Mesenchymal stem cell (in vitro differentiated cells and primary cell): ENCODE data around the gene DNTT.

Source experiments
- DNase-seq: peaks from one replicate; pipeline ENCODE4 v3.0.0-alpha.2; 2013
- H2AFZ ChIP-seq: one replicate; pipeline ENCODE4 v1.6.1; 2013; ENCODE audit warnings: low read depth, mild to moderate bottlenecking, control low read depth, inconsistent platforms, low read length, moderate library complexity
- H2AK5ac ChIP-seq: 2 replicates; pipeline ENCODE4 v1.6.1; 2013; ENCODE audit warnings: low read length, moderate library complexity, mild to moderate bottlenecking, inconsistent platforms; ENCODE audit not compliant: severe bottlenecking
- H2BK120ac ChIP-seq: one replicate; pipeline ENCODE4 v1.6.1; 2013; ENCODE audit warnings: low read depth, mild to moderate bottlenecking, inconsistent platforms, low read length, moderate library complexity
- H2BK12ac ChIP-seq, 2 experiments: one replicate each; pipeline ENCODE4 v1.6.1; 2013; ENCODE audit warnings: inconsistent platforms in 2 of 2, low read length in 2 of 2, mild to moderate bottlenecking in 2 of 2, moderate library complexity in 2 of 2, control low read depth in 1 of 2
- H2BK15ac ChIP-seq: one replicate; pipeline ENCODE4 v1.6.1; 2013; ENCODE audit warnings: mild to moderate bottlenecking, low read depth, inconsistent platforms; ENCODE audit not compliant: poor library complexity, severe bottlenecking
- H2BK5ac ChIP-seq: 2 replicates; pipeline ENCODE4 v1.6.1; 2013; ENCODE audit warnings: low read depth, mild to moderate bottlenecking, low read length, control low read depth, inconsistent platforms; ENCODE audit not compliant: poor library complexity, severe bottlenecking
- H3K14ac ChIP-seq, 2 experiments: one replicate each; pipeline ENCODE4 v1.6.1; 2013; ENCODE audit warnings: inconsistent platforms in 2 of 2, low read length in 2 of 2, control low read depth in 1 of 2, mild to moderate bottlenecking in 1 of 2, moderate library complexity in 1 of 2
- H3K18ac ChIP-seq, 2 experiments: one replicate each; pipeline ENCODE4 v1.6.1; 2013; ENCODE audit warnings: inconsistent platforms in 2 of 2, low read length in 2 of 2, control low read depth in 1 of 2, low read depth in 1 of 2, mild to moderate bottlenecking in 1 of 2
- H3K23ac ChIP-seq, 2 experiments: one replicate each; pipeline ENCODE4 v1.6.1; 2013; ENCODE audit warnings: inconsistent platforms in 2 of 2, low read length in 2 of 2, mild to moderate bottlenecking in 2 of 2, moderate library complexity in 2 of 2, control low read depth in 1 of 2
- H3K27ac ChIP-seq: 2 replicates; pipeline ENCODE4 v1.5.1; 2013; ENCODE audit warnings: mild to moderate bottlenecking, moderate library complexity, low read length, control low read depth, inconsistent platforms; ENCODE audit not compliant: poor library complexity, severe bottlenecking
- H3K27me3 ChIP-seq, 2 experiments: 2 replicates each; pipeline versions ENCODE4 v1.6.1 to v1.7.0; 2013; ENCODE audit warnings: low read length in 2 of 2, mild to moderate bottlenecking in 2 of 2, moderate library complexity in 2 of 2, control low read depth in 1 of 2, inconsistent platforms in 1 of 2; ENCODE audit not compliant: control insufficient read depth in 1 of 2, insufficient read depth in 1 of 2
- H3K36me3 ChIP-seq, 2 experiments: 2 replicates each; pipeline versions ENCODE4 v1.6.1 to v1.7.0; 2013; ENCODE audit warnings: low read length in 2 of 2, control low read depth in 1 of 2, inconsistent platforms in 1 of 2, low read depth in 1 of 2, mild to moderate bottlenecking in 1 of 2; ENCODE audit not compliant: insufficient read depth in 2 of 2, control insufficient read depth in 1 of 2
- H3K4ac ChIP-seq, 2 experiments: one replicate each; pipeline ENCODE4 v1.6.1; 2013; ENCODE audit warnings: inconsistent platforms in 2 of 2, low read length in 2 of 2, mild to moderate bottlenecking in 2 of 2, moderate library complexity in 2 of 2, control low read depth in 1 of 2, low read depth in 1 of 2
- H3K4me1 ChIP-seq: 2 replicates; pipeline ENCODE4 v1.6.1; 2013; ENCODE audit warnings: low read depth, low read length, control low read depth; ENCODE audit not compliant: control insufficient read depth, insufficient read depth
- H3K4me2 ChIP-seq: 2 replicates; pipeline ENCODE4 v1.6.1; 2013; ENCODE audit warnings: low read length, mild to moderate bottlenecking, inconsistent platforms; ENCODE audit not compliant: poor library complexity, severe bottlenecking
- H3K4me3 ChIP-seq, 2 experiments: 2 replicates each; pipeline versions ENCODE4 v1.5.1 to v1.7.0; 2013; ENCODE audit warnings: low read length in 2 of 2, mild to moderate bottlenecking in 2 of 2, control low read depth in 1 of 2, low read depth in 1 of 2; ENCODE audit not compliant: insufficient read depth in 1 of 2
- H3K79me1 ChIP-seq: replicated peaks from 2 replicates; pipeline ENCODE4 v1.6.1; 2013; ENCODE audit warnings: mild to moderate bottlenecking, control low read depth, low read length, inconsistent platforms; ENCODE audit not compliant: poor library complexity, severe bottlenecking
- H3K9ac ChIP-seq: 2 replicates; pipeline ENCODE4 v1.7.0; 2013; ENCODE audit warnings: mild to moderate bottlenecking, low read length, moderate library complexity
- H3K9me3 ChIP-seq: 2 replicates; pipeline ENCODE4 v1.7.0; 2013; ENCODE audit warnings: mild to moderate bottlenecking, low read length; ENCODE audit not compliant: control insufficient read depth
- H4K8ac ChIP-seq: one replicate; pipeline ENCODE4 v1.6.1; 2013; ENCODE audit warnings: inconsistent platforms, mild to moderate bottlenecking, low read length, moderate library complexity
- H4K91ac ChIP-seq: one replicate; pipeline ENCODE4 v1.6.1; 2013; ENCODE audit warnings: mild to moderate bottlenecking, low read length, inconsistent platforms
- WGBS: methylation state at CpG from one replicate; pipeline ENCODE4 v1.1.7; 2013; ENCODE audit warnings: mixed read lengths; 5-methylcytosine and 5-hydroxymethylcytosine counted together

DNTT gene

GRCh38 chr10:96259150-96259549 is 45.1 kb upstream of the DNTT start:
- Histone ChIP-seq H3K4me3 (no peak overlapping the region), H2BK120ac (no peak overlapping the region), H3K27me3 (peaks cover 0 to 2% of the 10 kb centered on the region in 2 experiments), H3K9ac (no peak overlapping the region), H3K4me2 (no peak overlapping the region), H3K79me1 (no peaks in the 10 kb centered on the region), H3K14ac (no peak overlapping the region), H3K4me1 (no peaks in the 10 kb centered on the region), H4K8ac (no peak overlapping the region), H3K36me3 (no peaks in the 10 kb centered on the region), H2BK12ac (no peak overlapping the region), H2AFZ (no peak overlapping the region), H2BK5ac (no peak overlapping the region), H3K4ac (no peak overlapping the region), H4K91ac (no peak overlapping the region), H2BK15ac (no peak overlapping the region), H3K23ac (no peak overlapping the region), H3K9me3 (no peaks in the 10 kb centered on the region), H3K18ac (no peak overlapping the region), H3K27ac (no peak overlapping the region), H2AK5ac (no peak overlapping the region)
- no peak for DNase-seq
- 94% methylated on average over 6 of the region's 6 CpGs for WGBS

GRCh38 chr10:96260014-96260413 is 44.2 kb upstream of the DNTT start:
- Histone ChIP-seq H3K9ac (no peak overlapping the region), H3K23ac (no peak overlapping the region), H2BK15ac (no peak overlapping the region), H3K79me1 (no peaks in the 10 kb centered on the region), H2BK120ac (no peak overlapping the region), H2BK12ac (no peak overlapping the region), H2BK5ac (no peak overlapping the region), H3K18ac (no peak overlapping the region), H3K27ac (no peak overlapping the region), H3K4me1 (no peaks in the 10 kb centered on the region), H4K8ac (no peak overlapping the region), H3K4me2 (no peak overlapping the region), H3K9me3 (no peaks in the 10 kb centered on the region), H4K91ac (no peak overlapping the region), H3K14ac (no peak overlapping the region), H3K4ac (no peak overlapping the region), H3K36me3 (no peaks in the 10 kb centered on the region), H3K27me3 (peaks cover 0 to 3% of the 10 kb centered on the region in 2 experiments), H2AK5ac (no peak overlapping the region), H3K4me3 (no peak overlapping the region), H2AFZ (no peak overlapping the region)
- DNase-seq, result no peak
- 60% methylated on average over 3 of the region's 3 CpGs for WGBS

GRCh38 chr10:96261132-96261531 is 43.1 kb upstream of the DNTT start:
- 93% methylated on average over 1 of the region's 2 CpGs for WGBS
- no peak overlapping the region for H3K4me3 ChIP-seq

GRCh38 chr10:96261930-96262329 is 42.3 kb upstream of the DNTT start:
- H2AK5ac ChIP-seq, result no peak overlapping the region
- no peak overlapping the region for H3K4ac ChIP-seq
- no peak overlapping the region for H3K23ac ChIP-seq
- no peak overlapping the region for H3K18ac ChIP-seq
- H3K27ac ChIP-seq, result no peak overlapping the region
- no peak overlapping the region for H2BK12ac ChIP-seq
- H3K79me1 ChIP-seq, result no peaks in the 10 kb centered on the region
- no peak overlapping the region for H3K4me2 ChIP-seq
- DNase-seq, result no peak
- H3K4me3 ChIP-seq, result no peak overlapping the region
- peaks cover 0 to 3% of the 10 kb centered on the region in 2 experiments for H3K27me3 ChIP-seq
- no peaks in the 10 kb centered on the region for H3K4me1 ChIP-seq
- no peak overlapping the region for H2BK120ac ChIP-seq
- no peak overlapping the region for H4K91ac ChIP-seq
- 79% methylated on average over 2 of the region's 3 CpGs for WGBS
- no peak overlapping the region for H3K14ac ChIP-seq
- no peak overlapping the region for H3K9ac ChIP-seq
- no peak overlapping the region for H2AFZ ChIP-seq
- no peak overlapping the region for H4K8ac ChIP-seq
- H3K9me3 ChIP-seq, result no peaks in the 10 kb centered on the region
- H2BK5ac ChIP-seq, result no peak overlapping the region
- no peaks in the 10 kb centered on the region for H3K36me3 ChIP-seq
- H2BK15ac ChIP-seq, result no peak overlapping the region

More at GRCh38 chr10:96261132-96261531, 43.1 kb upstream of the DNTT start:
- Histone ChIP-seq H3K23ac (no peak overlapping the region), H3K9me3 (no peaks in the 10 kb centered on the region), H3K36me3 (no peaks in the 10 kb centered on the region), H4K8ac (no peak overlapping the region), H2AK5ac (no peak overlapping the region), H3K14ac (no peak overlapping the region), H2AFZ (no peak overlapping the region), H2BK12ac (no peak overlapping the region), H3K79me1 (no peaks in the 10 kb centered on the region), H3K9ac (no peak overlapping the region), H3K18ac (no peak overlapping the region), H3K27ac (no peak overlapping the region), H2BK15ac (no peak overlapping the region), H3K4me1 (no peaks in the 10 kb centered on the region), H3K4me2 (no peak overlapping the region), H3K4ac (no peak overlapping the region), H2BK5ac (no peak overlapping the region), H2BK120ac (no peak overlapping the region), H4K91ac (no peak overlapping the region), H3K27me3 (peaks cover 0 to 3% of the 10 kb centered on the region in 2 experiments)
- DNase-seq, result no peak
